SK-N-SH (cell line): Measurements from ENCODE around the gene RBM20. TPM values are rescaled to one million over a fixed set of nuclear protein-coding genes. Genes with fewer than 3 reads are reported as not detected.

Experiments used
- CTCF ChIA-PET: fragments of 300-600, 350-600 bp; formaldehyde crosslinking; extraction: SDS; loops from one replicate; lab custom pipeline; 2021; lab: Yijun Ruan, JAX
- POLR2A ChIA-PET: fragments of 350-600 bp; sonication (Branson Sonifier 250); formaldehyde crosslinking; extraction: SDS; loops from one replicate; lab custom pipeline; 2020; ENCODE audit warnings: antibody characterized with exemption, inconsistent platforms; lab: Yijun Ruan, JAX
- DNase-seq: peaks from one replicate; pipeline ENCODE4 v3.0.0; 2012
- H2AFZ ChIP-seq: fragments of 200-600 bp; sonication (generic); 2 replicates; pipeline ENCODE4 v1.8.1; 2016; ENCODE audit warnings: antibody characterized with exemption, mild to moderate bottlenecking, low read depth
- H3F3A ChIP-seq: fragments of 200-600 bp; sonication (generic); replicated peaks from 2 replicates; pipeline ENCODE3; 2016; ENCODE audit warnings: antibody characterized with exemption, mild to moderate bottlenecking; ENCODE audit not compliant: insufficient read depth
- H3K27ac ChIP-seq, 2 experiments: fragments of 200-500 bp in 1 of 2; fragments of 200-600 bp in 1 of 2; sonication (Bioruptor generic) in 1 of 2; sonication (generic), shearing (Covaris generic) in 1 of 2; 2 replicates each; pipeline versions ENCODE4 v1.5.1 to v1.6.1; 2014 to 2016; ENCODE audit warnings: low read depth in 2 of 2, inconsistent platforms in 1 of 2, low read length in 1 of 2, mild to moderate bottlenecking in 1 of 2, mixed read lengths in 1 of 2
- H3K27me3 ChIP-seq: fragments of 200-600 bp; sonication (generic), shearing (Covaris generic); 2 replicates; pipeline ENCODE4 v1.6.1; 2016; ENCODE audit warnings: mixed run types; ENCODE audit not compliant: insufficient read depth
- H3K36me3 ChIP-seq, 2 experiments: fragments of 200-500 bp in 1 of 2; fragments of 200-600 bp in 1 of 2; sonication (Bioruptor generic) in 1 of 2; sonication (generic) in 1 of 2; replicated peaks in 1 of 2; 2 replicates each; pipeline versions ENCODE3 to v1.5.1; 2014 to 2016; ENCODE audit warnings: low read length in 1 of 2, mild to moderate bottlenecking in 1 of 2; ENCODE audit not compliant: insufficient read depth in 2 of 2, control insufficient read depth in 1 of 2
- H3K4me1 ChIP-seq, 2 experiments: fragments of 200-500 bp in 1 of 2; fragments of 200-600 bp in 1 of 2; sonication (Bioruptor generic) in 1 of 2; sonication (generic), shearing (Covaris generic) in 1 of 2; 2 replicates each; pipeline versions ENCODE4 v1.5.1 to v1.6.1; 2014 to 2016; ENCODE audit warnings: low read depth in 1 of 2, low read length in 1 of 2, mixed run types in 1 of 2; ENCODE audit not compliant: insufficient read depth in 2 of 2, control insufficient read depth in 1 of 2
- H3K4me2 ChIP-seq: fragments of 200-600 bp; sonication (generic), shearing (Covaris generic); 2 replicates; pipeline ENCODE4 v1.6.1; 2017; ENCODE audit warnings: mixed run types
- H3K4me3 ChIP-seq, 2 experiments: fragments of 200-500 bp in 1 of 2; fragments of 200-600 bp in 1 of 2; sonication (Bioruptor generic) in 1 of 2; sonication (generic), shearing (Covaris generic) in 1 of 2; 2 replicates each; pipeline versions ENCODE4 v1.5.1 to v1.8.1; 2014 to 2016; ENCODE audit warnings: low read depth in 2 of 2, inconsistent platforms in 1 of 2, low read length in 1 of 2, mild to moderate bottlenecking in 1 of 2, mixed read lengths in 1 of 2, moderate library complexity in 1 of 2
- H3K79me2 ChIP-seq: fragments of 200-600 bp; sonication (generic); 2 replicates; pipeline ENCODE4 v1.8.1; 2017; ENCODE audit warnings: mild to moderate bottlenecking; ENCODE audit not compliant: insufficient read depth
- H3K9ac ChIP-seq: fragments of 200-600 bp; sonication (generic); 2 replicates; pipeline ENCODE4 v1.6.1; 2017; ENCODE audit warnings: mixed run types
- H3K9me2 ChIP-seq: fragments of 200-600 bp; sonication (generic); 2 replicates; pipeline ENCODE4 v1.6.1; 2017; ENCODE audit warnings: mixed run types
- H3K9me3 ChIP-seq: fragments of 200-600 bp; sonication (generic); 2 replicates; pipeline ENCODE4 v1.6.1; 2017; ENCODE audit warnings: mixed run types, mild to moderate bottlenecking, moderate library complexity
- H4K20me1 ChIP-seq: fragments of 200-600 bp; sonication (generic); 2 replicates; pipeline ENCODE4 v1.6.1; 2017; ENCODE audit warnings: mild to moderate bottlenecking, mixed run types; ENCODE audit not compliant: insufficient read depth
- ELF1 ChIP-seq: IDR thresholded peaks from 2 replicates; pipeline ENCODE4 v1.4.0; 2012
- EP300 ChIP-seq, 2 experiments: IDR thresholded peaks; 2 replicates each; pipeline versions ENCODE4 v1.4.0 to v1.6.1; 2012; ENCODE audit warnings: borderline replicate concordance in 1 of 2, low read depth in 1 of 2, low read length in 1 of 2
- FOSL2 ChIP-seq: IDR thresholded peaks from 2 replicates; pipeline ENCODE4 v1.4.0; 2012; ENCODE audit warnings: low read depth, mild to moderate bottlenecking, moderate library complexity, borderline replicate concordance
- GATA2 ChIP-seq: sonication (generic); formaldehyde crosslinking; IDR thresholded peaks from 2 replicates; pipeline ENCODE4 v1.5.0; 2020; ENCODE audit warnings: mild to moderate bottlenecking, missing genetic modification reagents
- MAX ChIP-seq: IDR thresholded peaks from 2 replicates; pipeline ENCODE4 v1.4.0; 2012; ENCODE audit warnings: low read depth
- MEF2A ChIP-seq: IDR thresholded peaks from 2 replicates; pipeline ENCODE4 v1.4.0; 2012; ENCODE audit warnings: low read depth, borderline replicate concordance
- MXI1 ChIP-seq: IDR thresholded peaks from 2 replicates; pipeline ENCODE4 v1.6.1; 2012; ENCODE audit warnings: mild to moderate bottlenecking, low read depth, low read length, improper control_type of control experiment
- NFIC ChIP-seq: IDR thresholded peaks from 2 replicates; pipeline ENCODE4 v1.4.0; 2012; ENCODE audit warnings: borderline replicate concordance
- RCOR1 ChIP-seq: fragments of 150-350 bp; IDR thresholded peaks from 2 replicates; pipeline ENCODE4 v1.6.1; 2017; ENCODE audit warnings: antibody characterized with exemption, low read length
- REST ChIP-seq: IDR thresholded peaks from 2 replicates; pipeline ENCODE4 v1.6.1; 2012; ENCODE audit warnings: mild to moderate bottlenecking, low read depth, low read length, moderate library complexity
- SMC3 ChIP-seq: IDR thresholded peaks from 2 replicates; pipeline ENCODE4 v1.6.1; 2012; ENCODE audit warnings: low read depth, low read length, improper control_type of control experiment
- TAF1 ChIP-seq: IDR thresholded peaks from 2 replicates; pipeline ENCODE4 v1.6.1; 2012; ENCODE audit warnings: low read depth, mild to moderate bottlenecking, low read length, moderate library complexity, borderline replicate concordance
- WGBS: methylation state at CpG from one replicate; pipeline ENCODE4 v1.1.6; 2017; ENCODE audit warnings: low lambda C conversion rate; 5-methylcytosine and 5-hydroxymethylcytosine counted together
- polyA plus RNA-seq, 3 experiments: library from polyadenylated mRNA; depleted of rRNA; stranded (reverse); fragments of >200 nt; gene quantifications; 2 replicates each; pipeline ENCODE4 v1.2.3, GENCODE V29; 2012

RBM20 gene
- polyA plus RNA-seq, 1 of the 3 experiments (the other 2 are of a cell fraction), result 0.64 TPM

- TF ChIP-seq MEF2A, result no peak
Measured at GRCh38 chr10:110824152-110824441, 180.0 kb downstream of the RBM20 start (continued).

GRCh38 chr10:110824660-110825059, 180.5 kb downstream of the RBM20 start:
- Histone ChIP-seq H3K4me2 (no peak overlapping the region), H3K4me3 (no peak overlapping the region), H3K9me2 (no peaks in the 10 kb centered on the region), H3K36me3 (no peaks in the 10 kb centered on the region), H3K9me3 (no peaks in the 10 kb centered on the region), H3F3A (peaks cover 3% of the 10 kb centered on the region), H3K9ac (no peak overlapping the region), H4K20me1 (no peaks in the 10 kb centered on the region), H3K79me2 (no peaks in the 10 kb centered on the region), H3K27ac (no peak overlapping the region), H2AFZ (no peak overlapping the region), H3K4me1 (peaks cover 0 to 40% of the 10 kb centered on the region in 2 experiments; a peak in 2 of 4 replicates), H3K27me3 (no peaks in the 10 kb centered on the region)
- WGBS, result 81% methylated on average over 5 of the region's 5 CpGs
- POLR2A ChIA-PET, result interaction anchor here (0.8 kb wide), 1 partner anchor 61 kb away, joined by 7 read pairs; no protein-coding TSS in a partner anchor
- CTCF ChIA-PET, result no interaction called here
- DNase-seq, result no peak
- TF ChIP-seq MXI1 (no peak), EP300 (IDR thresholded peaks at IDR 0.05; ENCODE audit: borderline replicate concordance in 1 of 2, low read depth in 1 of 2, low read length in 1 of 2) (no peak), ELF1 (no peak), GATA2 (CRISPR knock-in tag) (no peak), SMC3 (no peak), REST (no peak), NFIC (no peak), FOSL2 (no peak)
- TF ChIP-seq, all 33 proteins: peak for 0

- no peak overlapping the region for H3K4me3 ChIP-seq
- no peaks in the 10 kb centered on the region for H3K9me2 ChIP-seq
- no peaks in the 10 kb centered on the region for H4K20me1 ChIP-seq
- no peak for DNase-seq
- peaks cover 0 to 31% of the 10 kb centered on the region in 2 experiments; a peak in 2 of 4 replicates for H3K4me1 ChIP-seq
- ChIA-PET CTCF (interaction anchor here (0.6 to 1.1 kb wide), 2 partner anchors 57 to 79 kb away, joined by 3 read pairs; no protein-coding TSS in a partner anchor), POLR2A (no interaction called here)
- H3K4me2 ChIP-seq, result no peak overlapping the region
- H3K27ac ChIP-seq, result no peak overlapping the region
- no peaks in the 10 kb centered on the region for H3K9me3 ChIP-seq
- H3K9ac ChIP-seq, result no peak overlapping the region
- no peaks in the 10 kb centered on the region for H3K79me2 ChIP-seq
- H3F3A ChIP-seq, result peaks cover 2% of the 10 kb centered on the region
- WGBS, result 90% methylated on average over 1 of the region's 1 CpG
- no peaks in the 10 kb centered on the region for H3K36me3 ChIP-seq
- H2AFZ ChIP-seq, result no peak overlapping the region
- TF ChIP-seq MAX (no peak), TAF1 (no peak), EP300 (IDR thresholded peaks at IDR 0.05; ENCODE audit: borderline replicate concordance in 1 of 2, low read depth in 1 of 2, low read length in 1 of 2) (no peak), RCOR1 (no peak)
- H3K27me3 ChIP-seq, result no peaks in the 10 kb centered on the region
Measured at GRCh38 chr10:110825508-110825907, 181.4 kb downstream of the RBM20 start.
